Astrocyte of the spinal cord (primary cell): ENCODE results near the gene HGS.
"Not testable (repeated sequence)": the region's sequence is repeated elsewhere in the genome, so short reads cannot be mapped to it uniquely, and the experiment has no call there.

Experiments used
- DNase-seq: peaks from one replicate; pipeline ENCODE4 v3.0.0; 2011; ENCODE audit warnings: low read depth, low spot score
- H3K4me3 ChIP-seq: 2 replicates; pipeline ENCODE4 v1.5.1; 2011; ENCODE audit warnings: low read depth, mild to moderate bottlenecking, low read length, moderate library complexity
- in situ Hi-C: cut with HindIII; loops from 2 replicates; pipeline ENCODE4 v1.10.0; 2017; ENCODE audit warnings: low sequenced_read_pairs
- TF ChIP-seq, protein P1 (sequence below): IDR thresholded peaks from 2 replicates; pipeline ENCODE4 v1.5.1; 2012; ENCODE audit warnings: low read depth, mild to moderate bottlenecking, low read length, inconsistent platforms

HGS gene

GRCh38 chr17:81735264-81736102 is 51.7 kb downstream of the HGS start:
- TF ChIP-seq, protein P1, sequence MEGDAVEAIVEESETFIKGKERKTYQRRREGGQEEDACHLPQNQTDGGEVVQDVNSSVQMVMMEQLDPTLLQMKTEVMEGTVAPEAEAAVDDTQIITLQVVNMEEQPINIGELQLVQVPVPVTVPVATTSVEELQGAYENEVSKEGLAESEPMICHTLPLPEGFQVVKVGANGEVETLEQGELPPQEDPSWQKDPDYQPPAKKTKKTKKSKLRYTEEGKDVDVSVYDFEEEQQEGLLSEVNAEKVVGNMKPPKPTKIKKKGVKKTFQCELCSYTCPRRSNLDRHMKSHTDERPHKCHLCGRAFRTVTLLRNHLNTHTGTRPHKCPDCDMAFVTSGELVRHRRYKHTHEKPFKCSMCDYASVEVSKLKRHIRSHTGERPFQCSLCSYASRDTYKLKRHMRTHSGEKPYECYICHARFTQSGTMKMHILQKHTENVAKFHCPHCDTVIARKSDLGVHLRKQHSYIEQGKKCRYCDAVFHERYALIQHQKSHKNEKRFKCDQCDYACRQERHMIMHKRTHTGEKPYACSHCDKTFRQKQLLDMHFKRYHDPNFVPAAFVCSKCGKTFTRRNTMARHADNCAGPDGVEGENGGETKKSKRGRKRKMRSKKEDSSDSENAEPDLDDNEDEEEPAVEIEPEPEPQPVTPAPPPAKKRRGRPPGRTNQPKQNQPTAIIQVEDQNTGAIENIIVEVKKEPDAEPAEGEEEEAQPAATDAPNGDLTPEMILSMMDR, result no peak
- DNase-seq, result no peak
- no peak overlapping the region for H3K4me3 ChIP-seq
- in situ Hi-C loops, result no loop called here

GRCh38 chr17:81737947-81738800 is 54.4 kb downstream of the HGS start:
- TF ChIP-seq, protein P1, result no peak
- in situ Hi-C loops, result no loop called here

GRCh38 chr17:81738801-81739393 is 55.1 kb downstream of the HGS start:
- no peak for DNase-seq
- TF ChIP-seq, protein P1, result no peak
- no peak overlapping the region for H3K4me3 ChIP-seq
- in situ Hi-C loops, result no loop called here

More at GRCh38 chr17:81737947-81738800, 54.4 kb downstream of the HGS start:
- no peak overlapping the region for H3K4me3 ChIP-seq
- no peak for DNase-seq

- DNase-seq, H3K4me3 ChIP-seq, in situ Hi-C loops: not testable (repeated sequence)
Observed at GRCh38 chr17:81739593-81739992, 55.8 kb downstream of the HGS start.

DNA sequence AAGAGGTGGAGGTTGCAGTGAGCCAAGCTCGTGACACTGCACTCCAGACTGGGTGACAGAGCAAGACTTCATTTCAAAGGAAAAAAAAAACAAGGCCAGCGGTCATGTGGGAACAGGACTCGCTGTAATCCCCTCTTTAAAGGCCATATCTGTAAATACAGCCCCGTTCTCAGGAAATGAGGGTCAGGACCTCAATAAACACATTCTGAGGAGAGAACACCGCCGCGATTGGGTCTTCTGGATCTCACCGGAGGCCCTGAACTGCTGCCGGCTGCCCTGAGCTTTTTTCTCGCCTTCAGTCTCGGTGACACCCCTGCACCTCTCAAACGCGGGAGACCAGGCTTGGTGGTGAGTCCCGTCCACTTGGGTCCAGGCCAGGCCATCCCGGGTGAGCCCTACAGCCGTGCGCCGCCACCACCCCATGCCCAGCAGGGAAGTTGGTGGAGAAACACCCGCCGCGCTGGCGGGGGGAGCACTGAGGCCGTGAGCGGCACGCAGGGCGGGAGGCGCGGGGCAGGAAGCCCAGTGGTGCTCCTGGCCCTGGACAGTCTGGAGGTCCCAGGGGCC is 56.7 kb downstream of the HGS start:
- in situ Hi-C loops, result no loop called here
- no peak for DNase-seq
- H3K4me3 ChIP-seq, result no peak overlapping the region
- TF ChIP-seq, protein P1, result no peak

- in situ Hi-C loops, result no loop called here
- TF ChIP-seq, protein P1, result no peak
- H3K4me3 ChIP-seq, result no peak overlapping the region
- DNase-seq, result no peak
Observed at GRCh38 chr17:81741049-81741593, 57.3 kb downstream of the HGS start.
